Measurements from ENCODE around the gene WNT7B.

Gene WNT7B

DNA sequence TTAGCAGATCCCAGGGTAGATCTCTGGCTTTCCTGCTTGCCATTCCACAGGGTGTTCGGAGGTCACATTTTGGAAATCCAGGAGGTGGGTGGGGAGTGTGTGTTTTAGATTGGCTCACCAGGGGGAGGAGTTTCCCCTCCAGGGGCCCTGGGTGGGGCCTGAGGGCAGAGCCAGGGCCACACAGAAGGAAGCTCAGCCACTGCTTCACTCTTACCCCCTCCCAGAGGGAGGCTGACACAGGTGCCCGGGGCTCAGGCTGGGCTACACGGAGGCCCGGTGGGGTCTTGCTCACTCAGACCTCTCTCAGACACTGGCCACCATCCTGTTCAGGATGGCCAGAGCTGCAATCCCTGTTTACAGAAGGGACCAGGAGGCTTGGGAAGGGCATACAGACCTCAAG is 2.5 kb downstream of the WNT7B start:
- no peak for DNase-seq (ENCODE audit: extremely low read depth in 1 of 2, low read depth in 1 of 2)

DNA sequence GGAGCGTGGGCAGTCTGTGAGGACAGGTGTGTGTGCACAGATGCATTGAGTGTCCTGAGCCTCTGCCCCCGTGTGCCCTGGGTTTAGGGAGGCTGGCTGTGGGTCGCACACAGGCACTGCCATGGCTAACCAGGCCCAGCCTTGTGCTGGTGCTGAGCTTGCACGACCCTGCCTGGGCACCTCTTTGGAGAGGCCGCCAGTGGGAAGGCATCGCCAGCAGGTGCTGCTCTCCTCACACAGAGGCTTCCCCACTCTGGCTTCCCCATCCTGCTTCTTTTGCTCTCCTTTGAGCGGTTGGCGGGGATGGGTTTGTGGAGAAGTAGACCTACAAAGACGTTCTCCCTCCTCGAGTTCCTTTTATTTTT is 4.1 kb downstream of the WNT7B start:
- no peak for DNase-seq (ENCODE audit: extremely low read depth in 1 of 2, low read depth in 1 of 2)

- no peak for DNase-seq (ENCODE audit: extremely low read depth in 1 of 2, low read depth in 1 of 2)
Observed at GRCh38 chr22:45972091-45972888, 4.7 kb downstream of the WNT7B start.

DNA sequence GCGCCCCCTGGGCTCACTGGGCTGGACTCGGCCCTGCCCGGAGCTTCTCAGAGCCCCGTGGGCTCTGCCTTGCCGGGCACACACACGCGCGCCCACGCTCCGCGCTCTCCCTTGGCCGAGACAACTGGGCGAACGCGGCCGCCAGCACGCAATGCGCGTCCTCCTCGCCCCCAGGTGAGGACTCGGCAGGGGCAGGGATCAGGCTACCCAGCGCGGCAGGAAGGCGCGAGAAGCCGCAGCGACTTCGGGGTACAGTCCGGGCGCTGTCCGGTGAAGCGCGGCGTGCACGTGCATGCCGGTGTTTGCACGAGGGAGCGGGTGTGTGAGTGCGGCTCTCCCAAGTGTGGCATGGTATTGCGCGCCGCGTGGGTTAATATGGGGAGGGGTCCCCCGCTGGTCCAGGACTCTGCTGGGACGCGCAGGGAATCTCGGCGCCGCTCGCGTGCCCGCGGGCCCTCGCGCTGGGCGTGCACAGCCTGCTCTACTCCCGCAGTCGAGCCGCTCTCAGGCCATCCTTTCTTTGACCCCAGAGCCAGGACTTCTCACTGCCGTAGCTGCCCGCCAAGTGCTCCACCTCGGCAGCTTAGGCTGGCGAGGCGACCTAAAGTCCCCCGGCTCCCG is 5.4 kb downstream of the WNT7B start:
- no peak for DNase-seq (ENCODE audit: extremely low read depth in 1 of 2, low read depth in 1 of 2)

GRCh38 chr22:45970705-45971407 is 6.1 kb downstream of the WNT7B start:
- no peak for DNase-seq (ENCODE audit: extremely low read depth in 1 of 2, low read depth in 1 of 2)

DNA sequence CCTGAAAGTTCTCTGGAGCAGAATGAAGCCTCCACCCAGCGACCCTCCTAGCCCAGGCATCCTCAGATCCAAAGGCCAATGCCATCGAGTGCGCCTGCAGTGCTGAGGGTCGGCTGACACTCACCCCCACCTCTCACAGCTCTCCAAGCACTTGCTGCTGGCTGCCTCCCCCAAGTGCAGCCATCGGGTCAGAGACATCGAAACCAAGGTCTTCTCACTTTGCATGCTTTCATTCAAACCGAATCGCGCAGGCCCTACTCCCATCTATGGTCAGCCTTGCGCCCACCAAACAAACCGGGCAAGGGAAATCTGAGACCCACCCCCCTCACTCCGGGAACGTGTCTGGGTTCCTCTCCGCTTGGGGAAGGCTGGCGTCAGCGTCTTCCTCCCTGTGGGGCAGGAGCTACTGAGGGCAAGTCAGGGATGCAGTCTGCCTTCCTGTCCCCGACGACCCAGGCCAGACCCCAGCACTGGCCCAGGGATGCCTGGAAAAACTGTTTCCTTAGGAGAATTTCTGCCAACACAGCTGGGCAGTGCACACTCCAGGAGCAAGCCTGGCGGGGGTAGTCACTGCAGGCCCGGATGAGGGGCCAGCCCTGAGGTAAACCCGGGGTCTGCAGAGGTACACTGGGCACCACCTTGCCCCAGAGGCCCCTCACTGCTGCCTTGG is 7.0 kb downstream of the WNT7B start:
- DNase-seq (ENCODE audit: extremely low read depth in 1 of 2, low read depth in 1 of 2): no peak

- DNase-seq (ENCODE audit: extremely low read depth in 1 of 2, low read depth in 1 of 2): no peak
Observed at GRCh38 chr22:45969414-45969799, 7.6 kb downstream of the WNT7B start.

DNA sequence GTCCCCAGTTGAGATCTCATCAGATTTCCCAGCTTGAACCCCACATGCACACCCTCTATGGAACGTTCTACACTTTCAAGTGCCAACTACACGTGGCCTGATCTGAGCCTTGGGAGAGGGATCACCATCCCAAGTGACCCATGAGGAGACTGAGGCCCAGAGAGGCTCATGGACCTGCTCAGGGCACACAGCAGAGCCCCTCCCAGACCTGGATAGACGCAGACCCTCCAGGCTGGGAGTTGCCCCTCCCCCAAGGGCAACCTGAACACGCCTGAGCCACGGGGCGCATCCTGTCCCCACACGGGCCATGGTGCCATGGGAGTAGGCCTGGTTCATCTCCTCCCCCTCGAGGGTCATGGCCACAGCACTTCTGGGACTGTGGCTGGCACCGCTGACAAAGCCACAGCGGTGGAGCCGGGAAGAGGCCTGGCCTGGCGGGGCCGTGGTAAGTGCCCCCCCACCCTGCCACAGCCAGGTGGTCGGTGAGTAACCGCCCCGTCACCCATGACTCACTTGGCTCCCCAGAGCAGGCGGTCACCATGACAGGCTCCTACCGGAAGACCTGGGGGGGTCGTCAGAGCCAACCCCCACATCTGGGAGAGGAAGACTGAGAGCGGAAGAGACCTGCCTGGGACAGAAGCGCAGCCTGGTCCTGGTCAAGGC is 8.1 kb downstream of the WNT7B start:
- DNase-seq (ENCODE audit: extremely low read depth in 1 of 2, low read depth in 1 of 2): no peak

- DNase-seq (ENCODE audit: extremely low read depth in 1 of 2, low read depth in 1 of 2): no peak
Observed at GRCh38 chr22:45968003-45968650, 8.8 kb downstream of the WNT7B start.

DNA sequence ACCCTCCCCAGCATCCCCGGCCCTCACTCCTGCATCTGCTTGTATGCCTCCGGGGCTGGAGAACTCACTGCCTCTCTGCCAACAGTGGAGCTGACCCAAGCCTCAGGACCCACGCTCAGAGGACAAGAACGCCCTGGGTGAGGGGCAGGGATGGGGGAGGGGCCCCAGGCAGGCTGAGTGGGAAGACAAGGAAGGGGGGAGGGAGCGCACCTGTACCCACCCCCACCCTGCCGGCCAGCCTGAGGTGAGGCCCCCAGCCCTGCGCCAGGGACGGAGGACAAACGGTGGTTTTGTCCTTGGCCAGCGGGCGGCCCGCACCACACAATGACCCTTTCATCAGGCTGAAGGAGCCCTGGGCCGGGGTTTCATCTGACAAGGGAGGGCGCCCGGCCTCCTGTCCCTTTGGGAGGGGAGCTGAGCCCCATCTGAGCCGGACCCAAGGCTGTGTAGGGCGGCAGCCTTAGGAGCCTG is 10.0 kb downstream of the WNT7B start:
- no peak for DNase-seq (ENCODE audit: extremely low read depth in 1 of 2, low read depth in 1 of 2)

- DNase-seq (ENCODE audit: extremely low read depth in 1 of 2, low read depth in 1 of 2): no peak
Observed at GRCh38 chr22:45966320-45966894, 10.6 kb downstream of the WNT7B start.

DNA sequence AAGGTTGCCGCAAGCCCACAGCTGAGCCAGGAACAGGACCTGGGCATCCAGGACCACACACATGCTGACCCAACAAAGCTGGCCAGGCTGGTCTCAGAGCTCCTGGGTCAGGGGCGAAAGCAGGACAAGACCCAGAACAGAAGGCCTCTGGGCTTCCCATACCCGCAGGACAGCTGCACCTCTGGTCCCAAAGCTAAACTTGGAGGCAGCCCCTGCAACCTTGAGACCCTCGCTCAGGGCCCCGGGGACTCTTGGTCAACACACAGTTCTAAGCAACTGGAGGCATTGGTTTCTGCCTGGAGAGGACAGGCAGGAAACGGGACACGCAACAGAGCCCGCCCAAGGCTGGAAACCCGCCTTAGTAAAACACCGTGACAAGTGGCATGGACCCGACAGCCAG is 11.4 kb downstream of the WNT7B start:
- DNase-seq (ENCODE audit: extremely low read depth in 1 of 2, low read depth in 1 of 2): no peak

- no peak for DNase-seq (ENCODE audit: extremely low read depth in 1 of 2, low read depth in 1 of 2)
Observed at GRCh38 chr22:45964926-45965527, 11.9 kb downstream of the WNT7B start.

DNA sequence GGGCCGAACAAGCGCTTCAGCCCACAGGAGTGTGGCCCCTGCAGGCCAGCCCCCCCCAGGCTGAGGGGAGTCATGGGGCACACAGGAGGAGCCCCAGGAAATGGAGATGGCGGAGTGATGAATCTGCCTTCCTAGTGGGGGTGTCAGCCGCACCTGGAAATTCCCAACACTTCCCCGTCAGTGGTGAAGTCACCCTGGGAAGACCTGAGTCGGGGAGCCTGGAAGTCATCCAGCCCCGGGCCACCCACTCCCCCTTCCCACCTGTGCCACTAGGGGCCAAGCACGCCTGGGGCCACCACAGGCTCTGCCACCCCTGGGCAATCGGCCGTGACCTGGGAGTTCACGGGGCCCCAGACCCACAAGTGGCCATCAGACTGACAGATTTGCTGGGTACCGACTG is 12.6 kb downstream of the WNT7B start:
- no peak for DNase-seq (ENCODE audit: extremely low read depth in 1 of 2, low read depth in 1 of 2)

DNA sequence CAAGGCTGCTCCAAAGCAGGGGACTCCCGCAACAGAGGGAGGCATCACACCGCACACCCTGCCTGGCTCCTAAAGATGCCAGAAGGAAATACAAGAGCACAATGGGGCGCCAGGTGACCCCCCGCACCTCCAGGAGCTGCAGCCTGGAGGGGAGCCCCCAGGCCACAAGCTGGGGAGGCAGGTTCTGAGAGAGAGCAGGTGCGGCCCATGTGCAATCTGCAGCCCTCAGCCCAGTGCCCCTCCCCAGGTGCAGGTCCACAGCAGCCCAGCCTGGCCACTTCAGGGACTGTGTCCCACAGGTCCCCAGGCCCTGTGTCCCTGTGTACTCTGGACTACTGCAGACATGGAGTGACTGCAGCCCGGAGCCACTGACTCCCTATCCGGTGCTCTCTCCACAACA is 13.1 kb downstream of the WNT7B start:
- DNase-seq (ENCODE audit: extremely low read depth in 1 of 2, low read depth in 1 of 2): no peak

DNA sequence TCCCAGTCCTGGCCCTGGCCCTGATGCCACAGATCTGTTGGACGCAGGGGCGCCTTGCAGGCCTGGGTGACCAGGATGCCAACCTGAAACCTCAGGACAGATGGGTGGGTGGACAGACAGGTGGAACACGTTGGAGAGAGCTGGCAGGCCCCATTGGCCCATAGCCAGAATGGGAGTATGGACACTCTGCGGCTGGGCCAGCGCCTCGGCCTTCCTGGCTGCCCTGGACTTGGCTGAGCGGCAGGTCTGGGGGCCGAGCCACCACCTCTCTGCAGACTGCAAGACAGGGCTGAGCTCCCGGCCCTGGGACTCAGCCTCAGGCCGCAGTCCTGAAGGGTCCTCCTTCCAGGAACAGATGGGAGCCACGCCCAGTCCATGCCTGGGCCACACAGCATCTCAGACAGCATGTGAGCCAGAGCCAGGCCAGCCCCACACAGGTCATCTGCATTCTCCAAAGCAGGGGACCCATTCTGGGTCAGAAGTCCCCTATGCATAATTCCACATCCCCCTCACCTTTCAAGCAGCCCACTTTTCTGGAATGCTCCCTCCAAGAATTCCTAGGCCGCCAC is 14.1 kb downstream of the WNT7B start:
- DNase-seq (ENCODE audit: extremely low read depth in 1 of 2, low read depth in 1 of 2): no peak

- no peak for DNase-seq (ENCODE audit: extremely low read depth in 1 of 2, low read depth in 1 of 2)
Observed at GRCh38 chr22:45962434-45962718, 14.6 kb downstream of the WNT7B start.

DNA sequence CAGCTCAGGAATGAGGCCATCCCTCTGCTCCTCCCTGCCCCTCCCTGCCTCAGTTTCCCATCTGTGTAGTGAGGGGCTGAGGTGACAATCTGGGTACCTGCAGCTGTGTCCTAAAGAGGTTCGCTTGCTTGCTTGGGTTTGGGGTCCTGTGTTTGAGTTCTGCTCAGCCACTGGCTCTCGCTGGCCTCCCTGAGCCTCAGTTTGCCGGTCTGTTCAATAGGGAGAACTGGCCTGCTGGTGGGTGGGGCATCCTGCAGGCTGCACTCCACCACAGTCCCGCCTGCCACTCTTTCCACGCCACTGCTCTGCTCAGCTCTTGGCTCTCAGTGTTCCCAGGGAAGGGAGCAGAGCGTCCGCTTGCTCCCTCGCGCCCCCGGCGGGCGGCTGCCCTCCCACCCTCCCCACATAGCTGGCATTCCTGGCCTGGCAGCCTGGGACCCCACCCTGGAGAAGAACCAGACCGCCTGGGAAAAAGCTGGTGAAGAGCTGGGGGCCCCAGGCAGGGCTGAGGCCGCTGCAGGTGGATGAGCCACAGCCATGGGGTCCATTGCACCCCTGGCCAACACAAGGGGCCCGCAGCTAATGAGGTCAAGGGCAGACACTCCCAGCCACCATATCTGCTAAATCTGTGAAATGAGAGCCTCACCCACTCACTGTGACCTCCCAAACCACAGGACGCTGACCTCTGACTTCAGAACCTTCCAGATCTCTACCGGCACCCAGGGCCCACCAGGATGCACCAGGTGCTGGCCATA is 15.1 kb downstream of the WNT7B start:
- DNase-seq (ENCODE audit: extremely low read depth in 1 of 2, low read depth in 1 of 2): no peak
